MCF 10A (cell line): ENCODE measurements around the gene ISLR2. TPM values are rescaled to one million over a fixed set of nuclear protein-coding genes. Genes with fewer than 3 reads are reported as not detected.

Source experiments
- BruUV-seq: library from RNA; stranded (reverse); fragments of 400-500 nt; replicated peaks from 2 replicates; lab custom pipeline; 2021; lab: Mats Ljungman, UMichigan
- CTCF ChIA-PET: fragments of 300-600 bp; sonication (Branson Sonifier 250); formaldehyde crosslinking; extraction: SDS; loops from one replicate; lab custom pipeline; 2021; ENCODE audit warnings: antibody characterized with exemption, inconsistent platforms; lab: Yijun Ruan, JAX
- POLR2A ChIA-PET: fragments of 300-600, 350-650 bp; sonication (Branson Sonifier 250); formaldehyde crosslinking; extraction: SDS; loops from one replicate; lab custom pipeline; 2020; ENCODE audit warnings: antibody characterized with exemption, inconsistent platforms; lab: Yijun Ruan, JAX
- DNase-seq: peaks from one replicate; pipeline ENCODE4 v3.0.0-alpha.2; 2018; ENCODE audit not compliant: unreplicated experiment
- H3K27ac Mint-ChIP-seq: one replicate; pipeline ENCODE4 v1.8.0; 2022; ENCODE audit warnings: mild to moderate bottlenecking, low read depth, mixed read lengths; ENCODE audit not compliant: unreplicated experiment
- H3K27me3 Mint-ChIP-seq: one replicate; pipeline ENCODE4 v1.8.0; 2022; ENCODE audit warnings: mixed read lengths; ENCODE audit not compliant: insufficient read depth, unreplicated experiment
- H3K36me3 Mint-ChIP-seq: one replicate; pipeline ENCODE4 v1.8.0; 2022; ENCODE audit warnings: mild to moderate bottlenecking, moderate library complexity, mixed read lengths; ENCODE audit not compliant: insufficient read depth, unreplicated experiment
- H3K4me1 Mint-ChIP-seq: one replicate; pipeline ENCODE4 v1.8.0; 2022; ENCODE audit warnings: mixed read lengths; ENCODE audit not compliant: insufficient read depth, unreplicated experiment
- H3K4me3 Mint-ChIP-seq: one replicate; pipeline ENCODE4 v1.8.0; 2022; ENCODE audit warnings: mild to moderate bottlenecking, moderate library complexity, mixed read lengths; ENCODE audit not compliant: unreplicated experiment
- H3K9me3 Mint-ChIP-seq: one replicate; pipeline ENCODE4 v1.8.0; 2022; ENCODE audit warnings: mixed read lengths; ENCODE audit not compliant: unreplicated experiment
- CTCF ChIP-seq: fragments of 200-600 bp; IDR thresholded peaks from one replicate; pipeline ENCODE4 v1.8.0; 2022; ENCODE audit warnings: antibody characterized with exemption, mild to moderate bottlenecking; ENCODE audit not compliant: unreplicated experiment
- intact Hi-C: fragments of 100-400 bp; cut with micrococcal nuclease; formaldehyde crosslinking; loops from 2 replicates; pipeline ENCODE4 v1.14.1; 2022
- total RNA-seq: library from RNA; stranded (reverse); gene quantifications from 2 replicates; pipeline ENCODE4 v1.2.3, GENCODE V29; 2022

ISLR2 gene
- total RNA-seq, 1 experiment from 2014 or later, result not detected

GRCh38 chr15:74127954-74128784, 2.2 kb upstream of the ISLR2 start:
- H3K36me3 Mint-ChIP-seq, result peaks cover 6% of the 10 kb centered on the region
- CTCF ChIA-PET, result interaction anchor here (0.6 to 5.2 kb wide), 15 partner anchors 9 to 194 kb away, joined by 3 to 55 read pairs (median 4); no protein-coding TSS in a partner anchor
- POLR2A ChIA-PET, result no interaction called here
- H3K27me3 Mint-ChIP-seq, result peaks cover 82% of the 10 kb centered on the region
- BruUV-seq, result no TSS peak
- no peak overlapping the region for H3K27ac Mint-ChIP-seq
- H3K9me3 Mint-ChIP-seq, result no peaks in the 10 kb centered on the region
- DNase-seq, result no peak
- intact Hi-C loops, result loop anchor here (1.0 to 5.0 kb wide), 5 partner anchors 51 to 194 kb away; no protein-coding TSS in a partner anchor
- no peaks in the 10 kb centered on the region for H3K4me1 Mint-ChIP-seq
- TF ChIP-seq CTCF, result no peak
- H3K4me3 Mint-ChIP-seq, result peak overlapping the region; percentile 46

GRCh38 chr15:74128785-74129585, 1.4 kb upstream of the ISLR2 start:
- no peak for DNase-seq
- no peaks in the 10 kb centered on the region for H3K9me3 Mint-ChIP-seq
- peaks cover 6% of the 10 kb centered on the region for H3K36me3 Mint-ChIP-seq
- peak overlapping the region; percentile 4 for H3K4me3 Mint-ChIP-seq
- intact Hi-C loops, result loop anchor here (1.0 to 5.0 kb wide), 2 partner anchors 50 to 157 kb away; no protein-coding TSS in a partner anchor
- no peak overlapping the region for H3K27ac Mint-ChIP-seq
- peaks cover 74% of the 10 kb centered on the region for H3K27me3 Mint-ChIP-seq
- no TSS peak for BruUV-seq
- POLR2A ChIA-PET, result no interaction called here
- TF ChIP-seq CTCF, result no peak
- H3K4me1 Mint-ChIP-seq, result no peaks in the 10 kb centered on the region
- CTCF ChIA-PET, result interaction anchor here (0.5 to 5.2 kb wide), 21 partner anchors 10 to 1146 kb away, joined by 3 to 55 read pairs (median 3); no protein-coding TSS in a partner anchor

- Mint-ChIP-seq H3K27ac (no peak overlapping the region), H3K4me3 (peak overlapping the region; percentile 4)
- TF ChIP-seq CTCF, result no peak
Observed at GRCh38 chr15:74129586-74130154, 716 bp upstream of the ISLR2 start.

More at GRCh38 chr15:74129586-74130154, 716 bp upstream of the ISLR2 start:
- BruUV-seq, result no TSS peak
- Mint-ChIP-seq H3K36me3 (peaks cover 6% of the 10 kb centered on the region), H3K9me3 (no peaks in the 10 kb centered on the region), H3K27me3 (peaks cover 69% of the 10 kb centered on the region), H3K4me1 (no peaks in the 10 kb centered on the region)
- no peak for DNase-seq
- ChIA-PET CTCF (interaction anchor here (0.5 to 5.2 kb wide), 8 partner anchors 12 to 390 kb away, joined by 3 to 55 read pairs (median 4); no protein-coding TSS in a partner anchor), POLR2A (no interaction called here)
- intact Hi-C loops, result loop anchor here (5.0 kb wide), 1 partner anchor 157 kb away; no protein-coding TSS in a partner anchor
